ENCODE measurements around the gene SMIM10.
"Not testable (repeated sequence)": the region's sequence is repeated elsewhere in the genome, so short reads cannot be mapped to it uniquely, and the experiment has no call there.

DNA sequence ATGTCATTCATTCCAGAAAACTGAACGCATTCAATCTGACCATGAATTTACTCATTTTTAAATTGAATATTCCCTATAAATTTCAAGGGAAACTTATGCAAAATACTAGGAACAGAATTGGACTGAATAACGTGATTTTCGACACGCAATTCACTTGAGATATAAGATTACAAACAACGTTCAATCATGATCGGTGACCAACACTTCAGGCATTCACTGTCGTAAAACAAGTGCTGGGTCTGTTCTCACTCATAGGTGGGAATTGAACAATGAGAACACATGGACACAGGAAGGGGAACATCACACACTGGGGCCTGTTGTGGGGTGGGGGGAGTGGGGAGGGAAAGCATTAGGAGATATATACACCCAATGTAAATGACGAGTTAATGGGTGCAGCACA lies 29.1 kb downstream of the SMIM10 start:
- TF ChIP-seq, protein P1, sequence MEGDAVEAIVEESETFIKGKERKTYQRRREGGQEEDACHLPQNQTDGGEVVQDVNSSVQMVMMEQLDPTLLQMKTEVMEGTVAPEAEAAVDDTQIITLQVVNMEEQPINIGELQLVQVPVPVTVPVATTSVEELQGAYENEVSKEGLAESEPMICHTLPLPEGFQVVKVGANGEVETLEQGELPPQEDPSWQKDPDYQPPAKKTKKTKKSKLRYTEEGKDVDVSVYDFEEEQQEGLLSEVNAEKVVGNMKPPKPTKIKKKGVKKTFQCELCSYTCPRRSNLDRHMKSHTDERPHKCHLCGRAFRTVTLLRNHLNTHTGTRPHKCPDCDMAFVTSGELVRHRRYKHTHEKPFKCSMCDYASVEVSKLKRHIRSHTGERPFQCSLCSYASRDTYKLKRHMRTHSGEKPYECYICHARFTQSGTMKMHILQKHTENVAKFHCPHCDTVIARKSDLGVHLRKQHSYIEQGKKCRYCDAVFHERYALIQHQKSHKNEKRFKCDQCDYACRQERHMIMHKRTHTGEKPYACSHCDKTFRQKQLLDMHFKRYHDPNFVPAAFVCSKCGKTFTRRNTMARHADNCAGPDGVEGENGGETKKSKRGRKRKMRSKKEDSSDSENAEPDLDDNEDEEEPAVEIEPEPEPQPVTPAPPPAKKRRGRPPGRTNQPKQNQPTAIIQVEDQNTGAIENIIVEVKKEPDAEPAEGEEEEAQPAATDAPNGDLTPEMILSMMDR (optimal IDR thresholded peaks at IDR 0.05 in 1 of 3, IDR thresholded peaks at IDR 0.05 in 1 of 3, conservative IDR thresholded peaks at IDR 0.05 in 1 of 3; ENCODE audit: extremely low read depth in 1 of 3, insufficient read depth in 2 of 3, low read length in 3 of 3) = not testable (repeated sequence)
- TF ChIP-seq EZH2 (IDR thresholded peaks at IDR 0.05; ENCODE audit: low read length) = not testable (repeated sequence)
